Medulla oblongata (tissue), 1 donor: ENCODE data around the gene DLD.

Experiments used
- DNase-seq: peaks from one replicate; pipeline ENCODE4 v3.0.0-alpha.2; 2015; ENCODE audit errors: extremely low spot score

Gene DLD

DNA sequence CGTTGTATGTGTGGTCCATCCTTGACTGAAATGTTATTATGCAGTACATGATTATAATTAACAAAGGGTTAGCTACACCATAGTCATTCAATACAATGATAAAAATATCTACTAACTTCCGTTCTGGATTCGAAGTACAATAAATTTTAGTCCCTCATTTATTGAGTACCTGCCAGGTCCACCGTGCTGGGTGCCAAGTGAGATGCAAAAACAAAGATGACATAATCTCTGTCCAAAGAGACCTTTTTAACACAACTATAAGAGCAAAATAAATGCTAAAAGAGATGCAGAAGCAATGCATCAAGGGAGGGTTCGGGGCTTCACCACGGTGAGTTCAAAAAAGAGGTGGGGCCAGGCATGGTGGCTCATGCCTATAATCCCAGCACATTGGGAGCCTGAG lies 78.9 kb downstream of the DLD start:
- no peak for DNase-seq
